ENCODE results near the gene DGLUCY.
"Not testable (repeated sequence)": the region's sequence is repeated elsewhere in the genome, so short reads cannot be mapped to it uniquely, and the experiment has no call there.

Gene DGLUCY

GRCh38 chr14:91264151-91265150, 150.6 kb downstream of the DGLUCY start:
- no peak for DNase-seq

GRCh38 chr14:91265404-91265803, 151.5 kb downstream of the DGLUCY start:
- no peak for DNase-seq

DNA sequence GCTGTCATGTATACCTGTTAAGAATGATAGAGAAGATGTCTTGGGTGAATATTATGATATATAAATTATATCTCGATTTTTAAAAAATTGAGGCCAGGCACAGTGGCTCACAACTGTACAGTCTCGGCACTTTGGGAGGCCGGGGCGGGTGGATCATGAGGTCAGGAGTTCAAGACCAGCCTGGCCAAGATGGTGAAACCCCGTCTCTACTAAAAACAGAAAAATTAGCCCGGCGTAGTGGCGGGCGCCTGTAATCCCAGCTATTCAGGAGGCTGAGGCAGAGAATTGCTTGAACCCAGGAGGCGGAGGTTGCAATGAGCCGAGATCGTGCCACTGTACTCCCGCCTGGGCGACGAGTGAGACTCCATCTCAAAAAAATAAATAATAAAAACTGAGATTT, 152.4 kb downstream of the DGLUCY start:
- not testable (repeated sequence) for DNase-seq

GRCh38 chr14:91267965-91268437, 154.1 kb downstream of the DGLUCY start:
- DNase-seq, result no peak

DNA sequence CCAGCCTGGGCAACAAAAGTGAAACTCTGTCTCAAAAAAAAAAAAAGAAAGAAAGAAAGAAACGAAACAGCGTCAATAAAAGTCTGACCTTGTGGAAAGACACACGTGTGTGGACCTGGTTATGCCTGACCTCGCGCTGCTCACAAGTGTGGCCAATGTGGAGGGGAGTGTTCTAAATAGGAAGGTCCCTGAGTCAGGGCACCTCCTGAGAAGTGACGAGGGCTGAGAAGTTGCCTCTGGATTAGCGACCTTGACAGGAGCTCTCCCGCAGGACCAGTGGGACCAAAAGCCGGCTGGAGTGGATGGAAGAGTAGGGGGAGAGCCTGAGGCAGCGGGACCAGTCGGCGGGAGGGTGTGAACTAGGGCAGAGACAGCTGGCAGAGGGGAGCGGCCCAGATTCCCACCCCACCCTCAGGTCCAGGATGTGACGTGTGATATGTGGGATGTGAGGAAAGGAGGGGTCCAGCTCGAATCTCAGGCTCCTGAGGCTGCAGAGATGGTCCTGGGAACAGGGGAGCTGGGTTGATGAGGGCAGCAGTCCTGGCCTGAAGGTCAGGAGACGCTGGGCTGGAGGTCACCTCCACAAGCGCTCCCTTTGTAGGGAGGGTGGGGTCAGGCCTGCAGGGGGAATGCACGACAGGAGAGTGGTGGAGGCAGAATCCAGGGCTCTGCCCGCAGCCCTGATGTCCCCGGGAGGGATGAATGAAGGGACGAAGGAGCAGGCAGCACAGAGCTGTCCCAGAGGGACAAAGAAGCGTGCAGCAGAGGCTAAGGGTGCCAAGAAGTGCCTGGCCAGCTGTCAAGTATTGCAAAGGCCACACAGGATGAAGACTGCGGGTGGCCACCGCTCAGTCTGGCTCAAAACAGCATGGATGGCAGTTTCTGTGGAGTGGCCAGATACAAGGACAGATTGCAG, 155.5 kb downstream of the DGLUCY start:
- DNase-seq, result no peak

GRCh38 chr14:91270188-91270587, 156.3 kb downstream of the DGLUCY start:
- no peak for DNase-seq

- no peak for DNase-seq
Observed at GRCh38 chr14:91270619-91271018, 156.7 kb downstream of the DGLUCY start.

DNA sequence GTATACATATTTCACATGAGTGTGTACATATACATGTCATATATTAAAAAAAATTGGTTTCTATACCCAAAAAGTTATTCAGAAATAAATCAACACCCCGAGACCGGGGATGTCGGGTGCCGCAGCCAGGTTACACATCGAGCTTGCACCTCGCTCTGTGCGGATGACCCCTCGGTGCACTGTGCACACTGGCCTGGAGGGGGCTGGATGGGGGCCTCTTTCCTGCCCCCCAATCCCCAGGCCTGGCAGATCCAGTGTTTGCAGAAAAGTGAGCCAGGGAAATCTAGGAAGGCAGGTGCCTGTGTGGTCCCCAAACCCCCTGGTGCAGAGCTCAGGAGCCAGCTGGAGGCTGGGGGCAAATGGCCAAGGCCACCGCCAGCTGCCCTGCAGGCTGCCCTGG, 157.8 kb downstream of the DGLUCY start:
- DNase-seq, result no peak

DNA sequence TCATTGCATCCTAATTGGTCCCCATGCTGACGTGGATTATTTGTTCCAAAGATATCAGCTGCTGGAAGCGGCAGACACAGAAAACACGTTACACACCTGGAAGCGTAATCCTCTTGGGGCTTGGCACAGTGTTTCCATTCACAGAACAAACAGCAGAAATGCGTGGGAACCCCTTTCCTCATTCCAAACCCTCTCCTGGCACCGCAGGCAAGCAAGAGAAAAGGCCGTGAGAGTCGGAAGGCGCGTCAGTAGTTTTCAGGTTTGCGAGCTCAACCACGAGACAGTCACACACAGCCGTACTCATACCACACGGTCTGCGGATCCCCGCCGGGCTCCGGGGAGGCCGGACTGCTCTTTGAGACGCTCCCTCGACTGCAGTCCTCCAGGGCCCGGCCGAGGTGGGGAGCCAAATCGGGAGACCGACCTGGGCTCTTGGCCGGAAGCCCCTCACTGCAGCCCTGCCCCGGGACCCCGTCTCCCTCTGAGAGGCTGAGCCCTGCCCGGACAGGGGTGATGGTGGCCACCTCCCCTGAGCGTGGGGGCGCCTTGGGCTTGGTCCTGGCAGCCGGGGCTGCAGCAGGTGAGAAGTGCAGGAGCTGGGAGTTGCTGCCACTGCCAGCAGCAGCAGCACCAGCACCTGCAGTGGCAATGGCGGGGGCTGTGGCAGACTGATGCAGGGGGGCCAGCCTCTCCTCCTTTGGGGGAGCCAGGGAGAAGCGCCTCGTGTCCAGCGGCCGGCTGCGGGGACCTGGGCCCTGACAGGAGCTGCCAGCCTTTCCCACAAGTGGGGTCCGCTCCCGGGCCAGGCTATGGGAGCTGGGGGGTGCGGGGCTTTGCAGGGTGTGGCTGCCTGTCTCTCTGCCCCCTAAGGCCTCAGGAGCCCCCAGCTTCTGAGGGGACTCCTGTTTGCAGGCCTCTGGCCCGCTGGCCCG, 158.7 kb downstream of the DGLUCY start:
- no peak for DNase-seq

DNA sequence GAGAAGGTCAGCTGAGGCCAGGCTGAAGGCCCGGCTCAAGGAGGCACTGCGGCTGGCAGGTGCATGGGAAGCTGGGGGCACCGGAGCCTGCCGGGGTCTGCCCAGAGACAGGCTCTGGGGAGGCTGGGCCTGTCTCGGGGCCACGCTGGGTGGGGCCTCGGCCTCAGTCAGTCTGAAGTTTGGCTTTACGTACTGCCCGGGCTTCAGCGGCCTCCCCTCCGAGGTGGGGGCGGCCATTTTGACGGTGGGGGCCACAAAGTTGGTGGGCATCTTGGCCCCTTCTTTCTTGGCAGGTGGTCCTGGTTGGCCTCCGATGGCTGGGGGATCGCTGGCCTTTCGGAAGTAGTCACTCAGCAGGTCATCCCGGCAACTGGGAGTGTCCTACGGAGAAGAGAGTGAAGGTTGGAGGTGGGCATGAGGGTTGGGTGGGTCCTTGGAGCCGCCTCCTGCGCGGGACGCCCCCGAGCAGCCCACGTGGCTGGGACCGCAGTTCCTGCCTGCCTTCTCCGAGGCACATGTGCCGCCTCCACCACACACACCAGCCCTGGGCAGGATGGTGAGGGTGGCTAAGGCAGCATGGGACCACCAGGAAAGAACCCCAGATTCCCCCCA, 159.5 kb downstream of the DGLUCY start:
- DNase-seq, result no peak

DNA sequence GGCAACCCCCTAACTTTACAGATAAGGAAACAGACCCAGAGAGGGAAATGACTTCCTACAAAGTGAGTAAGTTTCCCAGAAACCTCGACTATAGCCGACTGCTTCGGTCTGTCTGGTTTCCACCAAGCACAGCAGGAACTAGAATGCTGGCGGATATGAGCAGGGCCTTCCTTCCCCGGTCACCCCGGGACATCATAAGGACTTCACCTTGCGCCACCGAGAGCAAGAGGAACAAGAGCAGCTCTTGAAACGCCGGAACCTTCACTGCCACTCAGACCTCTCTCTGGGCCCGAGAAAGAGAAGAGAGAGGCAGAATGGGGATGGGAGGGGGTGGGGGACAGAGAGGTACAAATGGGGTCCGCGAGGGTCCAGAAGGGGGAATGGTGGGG, 160.0 kb downstream of the DGLUCY start:
- DNase-seq, result no peak

- DNase-seq, result no peak
Observed at GRCh38 chr14:91274796-91275195, 160.9 kb downstream of the DGLUCY start.
